HG03060 (cell line): ENCODE data around the gene HOXD10.

ENCODE experiments used
- ATAC-seq: cut with Tn5 transposase; IDR thresholded peaks from one replicate; pipeline ENCODE4 v1.9.1; 2021; ENCODE audit warnings: low read depth, moderate number of reproducible peaks; ENCODE audit not compliant: unreplicated experiment

HOXD10 gene

GRCh38 chr2:176115883-176116813 lies at the start of gene HOXD10:
Gene HOXD10, plus strand, starts transcription at chr2:176116778. Its CDS starts 56 bp downstream, at chr2:176116834.
- ATAC-seq: no peak

DNA sequence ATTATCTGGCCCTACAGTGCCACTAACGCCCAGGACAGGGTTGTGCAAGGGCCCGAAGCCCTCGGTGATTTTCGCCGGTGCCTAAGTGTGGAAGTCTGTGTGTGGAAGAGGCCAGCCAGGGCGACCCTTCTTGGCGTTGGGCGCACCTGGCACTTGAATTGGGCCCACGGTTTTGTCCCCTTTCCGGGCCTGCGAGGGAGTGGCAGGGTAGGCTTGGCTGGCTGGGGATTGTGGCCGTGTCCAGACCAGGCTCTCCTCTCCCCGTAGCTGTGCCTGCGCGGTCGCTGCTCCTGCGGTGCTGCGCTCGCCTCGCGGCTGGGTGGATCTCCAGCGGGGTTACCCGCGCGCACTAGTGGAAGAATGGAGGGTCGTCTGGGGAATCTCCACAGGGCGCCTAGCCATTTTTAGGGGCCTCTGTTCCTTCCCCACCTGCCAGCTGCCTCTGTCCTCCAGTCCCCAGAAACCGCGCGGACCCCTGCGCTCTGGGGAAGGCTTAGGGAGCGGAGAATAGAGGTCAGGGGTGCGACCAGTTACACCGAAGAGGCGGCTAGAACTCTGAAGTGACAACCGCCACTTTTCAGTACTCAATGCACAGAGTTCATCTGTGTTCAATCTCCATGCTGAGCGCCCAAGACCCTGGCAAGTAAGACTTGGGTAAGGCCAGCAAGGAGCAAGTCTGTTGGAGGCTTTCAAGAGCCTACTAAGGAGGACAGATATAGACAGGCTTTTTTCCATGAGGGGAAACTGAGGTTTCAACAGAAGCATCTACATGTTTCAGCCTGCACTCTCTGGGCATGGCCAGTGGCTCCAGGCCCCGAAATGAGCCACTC lies 48.8 kb upstream of the HOXD10 start:
- ATAC-seq: no peak

- ATAC-seq: no peak
Observed at GRCh38 chr2:176068419-176068832, 48.2 kb upstream of the HOXD10 start.

GRCh38 chr2:176071330-176072291 lies 45.0 kb upstream of the HOXD10 start:
- ATAC-seq: no peak

DNA sequence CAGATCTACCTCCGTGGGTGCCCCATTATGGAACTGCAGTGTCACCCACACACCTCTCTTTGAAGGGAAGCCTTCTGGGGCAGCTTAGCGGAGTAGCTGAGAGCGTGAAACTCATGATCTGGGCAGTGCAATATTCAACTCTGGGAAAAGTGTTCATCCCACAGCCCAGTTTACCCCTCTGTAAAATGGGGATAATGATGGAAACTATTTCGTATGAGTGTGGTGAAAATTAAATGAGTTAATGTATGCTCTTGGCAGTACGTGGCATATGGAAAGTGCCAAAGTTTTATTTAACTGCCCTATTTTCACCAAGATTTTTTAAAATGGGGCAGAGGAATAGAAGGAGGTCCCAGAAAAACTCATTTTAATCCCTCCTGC lies 44.3 kb upstream of the HOXD10 start:
- no peak for ATAC-seq

DNA sequence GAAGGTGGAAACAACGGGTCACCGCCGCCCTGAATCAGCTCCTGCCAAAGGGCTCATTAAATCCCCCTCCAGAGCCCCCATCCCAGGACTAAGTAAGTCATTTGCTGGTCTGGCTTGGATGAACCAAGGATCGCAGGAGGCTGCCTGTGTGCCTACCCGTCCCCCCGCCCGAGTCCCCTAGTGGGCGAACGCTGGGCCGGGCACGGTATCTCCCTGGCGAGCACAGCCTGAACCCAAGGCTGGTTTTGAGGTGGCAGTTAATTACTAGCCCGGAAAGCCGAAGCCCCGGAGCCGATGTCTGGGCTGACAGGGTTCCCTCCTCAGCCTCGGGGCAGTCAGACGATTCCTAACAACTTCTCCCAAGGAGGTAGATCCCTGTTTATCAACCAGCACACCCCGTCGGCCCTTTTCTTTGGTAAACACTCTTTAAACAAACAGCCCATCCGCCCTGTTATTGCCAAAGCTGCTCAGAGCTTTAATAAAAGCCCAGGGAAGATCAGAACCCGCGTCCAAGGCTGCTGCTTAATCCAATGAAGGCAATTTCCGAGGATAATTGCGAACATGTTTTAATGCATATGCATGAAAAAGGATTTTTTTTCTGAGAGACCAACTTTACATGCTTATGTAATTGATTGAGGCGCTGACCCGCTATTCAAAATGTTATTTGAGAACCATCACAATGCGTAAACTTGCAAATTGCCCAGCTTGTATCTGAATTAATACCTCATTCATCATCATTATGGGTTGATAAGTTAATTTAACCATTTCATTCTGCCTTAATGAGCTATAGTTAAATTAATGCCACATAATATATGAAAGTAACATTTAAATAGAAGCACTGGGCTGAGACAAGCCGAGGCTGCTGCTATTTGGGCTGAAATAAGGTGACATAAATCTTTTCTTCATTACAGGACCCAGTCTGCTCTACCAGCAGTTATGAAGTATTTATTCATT lies 43.4 kb upstream of the HOXD10 start:
- no peak for ATAC-seq

GRCh38 chr2:176074919-176075425 lies 41.6 kb upstream of the HOXD10 start:
- no peak for ATAC-seq

DNA sequence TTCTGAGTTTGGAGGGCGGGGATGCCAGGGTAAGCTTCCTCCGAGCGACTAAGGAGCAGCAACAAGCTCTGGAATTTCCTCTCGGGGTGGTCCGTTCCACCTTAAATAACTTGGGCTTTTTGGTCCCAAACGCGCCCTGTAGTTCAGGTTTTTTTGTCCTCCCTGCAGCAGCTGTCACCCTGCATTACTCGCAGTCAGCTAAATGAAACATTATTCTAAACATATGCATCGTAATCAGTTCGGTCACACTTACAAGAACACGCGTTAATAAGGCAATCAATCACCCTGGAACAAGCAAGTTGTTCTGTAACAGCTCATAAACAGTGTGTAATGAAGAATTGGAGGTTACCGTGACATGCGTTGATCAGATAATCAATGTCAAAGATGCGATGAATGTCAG lies 41.1 kb upstream of the HOXD10 start:
- no peak for ATAC-seq

DNA sequence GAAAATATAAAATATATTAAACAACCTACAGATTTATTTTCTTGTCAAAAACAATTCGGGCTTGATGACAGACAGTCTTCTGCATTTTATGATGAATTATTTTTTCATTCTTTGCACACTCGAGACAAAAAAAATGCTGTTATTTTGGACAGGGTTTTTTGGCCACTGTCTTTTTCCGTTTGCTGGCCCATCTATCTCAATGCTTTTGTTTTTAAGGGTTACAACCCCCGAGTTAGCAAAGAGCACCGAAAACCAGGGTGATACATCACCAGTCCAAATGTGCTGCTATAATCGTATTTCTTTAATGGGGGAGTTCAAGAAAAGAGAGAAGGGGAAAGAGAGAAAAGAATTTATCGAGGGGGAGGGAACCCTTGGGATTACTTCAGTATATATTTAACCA lies 40.5 kb upstream of the HOXD10 start:
- ATAC-seq: no peak

DNA sequence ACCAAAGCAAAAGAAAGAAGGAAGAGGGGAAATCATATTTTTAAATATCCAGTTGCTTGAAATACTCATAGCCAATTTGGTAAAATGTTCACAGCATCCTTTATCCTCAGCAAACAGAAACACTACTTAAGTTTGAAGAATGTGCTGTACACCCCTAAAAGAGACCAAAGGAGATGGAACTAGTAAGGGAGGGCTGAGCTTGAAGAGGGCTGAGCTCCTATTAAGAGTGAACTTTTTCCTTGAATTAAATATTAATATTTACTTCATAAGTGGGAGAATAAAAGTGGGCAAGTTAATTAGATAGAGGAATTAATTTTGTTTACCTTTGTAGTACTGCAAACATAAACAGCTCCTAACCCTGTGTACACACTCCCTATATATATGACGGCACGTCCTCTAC lies 39.8 kb upstream of the HOXD10 start:
- ATAC-seq: no peak

GRCh38 chr2:176078541-176079284 lies 37.9 kb upstream of the HOXD10 start:
- ATAC-seq: no peak

DNA sequence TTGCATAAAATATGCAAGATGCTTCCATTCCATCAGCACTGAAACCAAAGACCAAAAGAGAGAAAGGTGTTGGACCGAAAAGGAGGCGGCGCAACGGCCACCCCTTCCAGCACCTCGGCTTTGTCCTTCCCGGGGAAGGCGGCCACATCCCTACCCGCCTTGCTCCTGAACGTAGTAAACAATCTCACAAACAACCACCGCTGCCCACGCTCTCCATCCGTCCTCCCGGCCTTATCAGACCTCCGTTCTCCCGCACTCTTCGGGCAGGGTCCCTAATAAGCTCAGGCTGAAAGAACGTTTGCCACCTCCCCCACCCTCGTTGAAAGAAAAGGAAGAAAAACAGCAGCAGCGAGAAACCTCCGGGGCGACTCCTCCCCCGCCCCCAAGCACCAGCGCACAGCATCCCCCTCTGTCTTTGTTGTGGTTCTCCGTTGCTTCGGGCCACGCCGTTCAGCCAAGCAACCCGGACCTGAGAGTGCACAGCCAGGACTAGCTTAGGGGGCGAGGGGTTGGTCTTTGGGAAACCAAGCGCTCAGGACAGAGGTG lies 37.2 kb upstream of the HOXD10 start:
- ATAC-seq: no peak

DNA sequence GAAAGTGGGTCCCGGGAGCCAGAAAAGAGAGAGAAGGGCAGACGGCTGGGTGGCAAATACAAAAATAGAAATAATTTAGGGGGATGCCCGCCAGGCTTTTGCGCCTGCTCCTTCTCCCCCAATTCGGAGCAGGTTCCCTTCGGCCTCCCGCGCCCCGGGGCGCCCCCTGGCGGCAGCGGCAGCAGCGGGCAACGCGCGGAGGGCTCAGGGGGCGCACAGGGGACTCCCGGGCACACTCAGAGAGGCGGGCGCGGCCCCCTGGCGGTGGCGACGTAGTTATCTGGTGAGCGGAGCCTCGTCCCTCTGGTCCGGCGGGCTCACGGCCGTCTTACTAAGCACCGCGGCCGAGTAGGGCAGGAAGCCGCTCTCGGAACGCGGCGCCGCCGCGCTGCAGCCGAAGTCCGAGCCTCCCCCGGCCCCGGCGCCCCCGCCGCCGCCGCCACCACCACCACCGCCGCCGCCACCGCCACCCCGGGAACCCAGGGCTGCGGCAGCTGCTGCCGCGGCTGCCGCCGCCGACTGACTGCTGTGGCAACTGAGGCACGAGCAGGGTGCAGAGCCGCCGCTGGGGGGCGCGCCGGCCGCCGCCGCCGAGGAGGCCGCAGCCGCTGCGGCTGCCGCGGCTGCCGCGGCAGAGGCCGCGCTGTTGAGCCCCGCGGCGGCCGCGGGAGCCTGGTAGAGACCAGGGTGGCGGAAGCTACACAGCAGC lies 36.6 kb upstream of the HOXD10 start:
- ATAC-seq: no peak

GRCh38 chr2:176080540-176081375 lies 35.8 kb upstream of the HOXD10 start:
- no peak for ATAC-seq

- ATAC-seq: no peak
Observed at GRCh38 chr2:176081376-176081836, 35.2 kb upstream of the HOXD10 start.

DNA sequence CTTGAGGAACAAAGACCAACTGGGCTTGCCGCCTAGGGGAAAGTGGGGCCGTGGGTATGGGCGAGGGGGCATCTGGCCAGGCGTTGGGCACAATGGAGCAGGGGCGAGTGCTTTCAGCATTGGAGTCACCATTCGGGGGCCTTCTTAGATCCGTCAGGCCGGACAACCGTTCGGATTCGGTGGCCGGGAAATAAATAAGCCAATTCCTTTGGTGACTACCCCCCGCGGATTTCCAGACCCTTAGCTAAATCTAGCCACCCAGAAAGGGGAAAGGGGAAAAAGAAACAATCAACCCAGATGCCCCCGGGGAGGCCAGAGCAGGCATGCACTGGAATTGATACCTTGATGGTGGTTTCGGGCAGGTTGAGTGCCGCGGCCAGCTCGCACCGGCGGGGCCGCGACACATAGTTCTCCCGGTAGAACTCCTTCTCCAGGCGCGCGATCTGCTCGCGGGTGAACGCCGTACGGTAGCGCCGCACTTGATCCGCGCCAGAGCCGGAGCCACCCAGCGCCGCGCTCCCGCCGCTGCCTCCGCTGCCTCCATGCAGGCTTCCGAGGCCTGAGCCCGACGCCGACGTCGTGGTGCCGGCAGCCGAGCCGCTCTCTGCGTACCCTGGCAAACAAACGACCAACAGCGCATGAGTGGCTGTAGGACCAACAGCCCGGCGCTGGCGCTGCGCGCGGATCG lies 34.6 kb upstream of the HOXD10 start:
- ATAC-seq: no peak
